ENCODE measurements around the gene SMYD3. TPM values are rescaled to one million over a fixed set of nuclear protein-coding genes. Genes with fewer than 3 reads are reported as not detected.

Gene SMYD3
- total RNA-seq, 1 experiment from 2014 or later = 29.6 TPM

- H3K4me2 ChIP-seq = no peak overlapping the region
- peaks cover 12% of the 10 kb centered on the region; the same call in 1 of the 2 replicates for H3F3A ChIP-seq (ENCODE audit: insufficient read depth, low read depth)
- no peaks in the 10 kb centered on the region for H3K79me2 ChIP-seq (ENCODE audit: low read depth)
- no peaks in the 10 kb centered on the region for H3K9me3 ChIP-seq (ENCODE audit: insufficient read depth, low read depth)
- H2AFZ ChIP-seq = no peak overlapping the region
- H3K4me1 ChIP-seq (replicated peaks; ENCODE audit: insufficient read depth) = peaks cover 15% of the 10 kb centered on the region
- intact Hi-C loops (cut with micrococcal nuclease; ENCODE audit: unreplicated experiment) = no loop called here
- H4K20me1 ChIP-seq (ENCODE audit: insufficient read depth) = no peaks in the 10 kb centered on the region
- no peak for DNase-seq
- H3K27ac ChIP-seq = peak overlapping the region; percentile 94
- ChIA-PET POLR2A (ENCODE audit: unreplicated experiment) (no interaction called here), CTCF (no interaction called here)
- no peak overlapping the region for H3K4me3 ChIP-seq
- no TSS peak for BruUV-seq (replicated peaks)
- H3K36me3 ChIP-seq (ENCODE audit: low read depth) = no peaks in the 10 kb centered on the region
- H3K27me3 ChIP-seq (ENCODE audit: insufficient read depth, low read depth) = no peaks in the 10 kb centered on the region
- no peak for TF ChIP-seq EZH2 (IDR thresholded peaks at IDR 0.05; ENCODE audit: low read depth)
- TF ChIP-seq, protein P1, sequence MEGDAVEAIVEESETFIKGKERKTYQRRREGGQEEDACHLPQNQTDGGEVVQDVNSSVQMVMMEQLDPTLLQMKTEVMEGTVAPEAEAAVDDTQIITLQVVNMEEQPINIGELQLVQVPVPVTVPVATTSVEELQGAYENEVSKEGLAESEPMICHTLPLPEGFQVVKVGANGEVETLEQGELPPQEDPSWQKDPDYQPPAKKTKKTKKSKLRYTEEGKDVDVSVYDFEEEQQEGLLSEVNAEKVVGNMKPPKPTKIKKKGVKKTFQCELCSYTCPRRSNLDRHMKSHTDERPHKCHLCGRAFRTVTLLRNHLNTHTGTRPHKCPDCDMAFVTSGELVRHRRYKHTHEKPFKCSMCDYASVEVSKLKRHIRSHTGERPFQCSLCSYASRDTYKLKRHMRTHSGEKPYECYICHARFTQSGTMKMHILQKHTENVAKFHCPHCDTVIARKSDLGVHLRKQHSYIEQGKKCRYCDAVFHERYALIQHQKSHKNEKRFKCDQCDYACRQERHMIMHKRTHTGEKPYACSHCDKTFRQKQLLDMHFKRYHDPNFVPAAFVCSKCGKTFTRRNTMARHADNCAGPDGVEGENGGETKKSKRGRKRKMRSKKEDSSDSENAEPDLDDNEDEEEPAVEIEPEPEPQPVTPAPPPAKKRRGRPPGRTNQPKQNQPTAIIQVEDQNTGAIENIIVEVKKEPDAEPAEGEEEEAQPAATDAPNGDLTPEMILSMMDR (conservative IDR thresholded peaks at IDR 0.05) = no peak
- H3K9me2 ChIP-seq (ENCODE audit: insufficient read depth) = no peaks in the 10 kb centered on the region
Measured at GRCh38 chr1:246138781-246139180, 368.3 kb downstream of the SMYD3 start.

DNA sequence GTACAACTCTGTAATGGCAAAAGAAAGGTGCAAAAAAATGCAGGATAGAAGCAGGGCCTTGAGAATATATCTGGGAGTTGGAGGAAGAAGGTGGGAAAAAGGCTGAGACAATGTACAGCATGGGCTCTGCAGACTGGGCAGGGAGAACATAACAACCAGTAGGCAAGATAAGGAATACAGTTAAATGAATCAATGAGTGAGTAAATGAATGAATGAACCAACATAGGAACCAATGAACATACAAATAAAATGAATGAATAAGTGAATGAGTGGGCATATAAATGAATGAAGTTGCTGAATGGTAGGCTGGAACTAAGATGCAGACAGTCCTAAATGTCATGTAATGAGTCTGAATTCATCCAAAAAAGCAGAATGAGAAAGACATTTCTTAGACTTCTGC is 370.6 kb downstream of the SMYD3 start:
- no peaks in the 10 kb centered on the region for H3K79me2 ChIP-seq (ENCODE audit: low read depth)
- intact Hi-C loops (cut with micrococcal nuclease; ENCODE audit: unreplicated experiment) = no loop called here
- CTCF ChIA-PET = no interaction called here
- peaks cover 15% of the 10 kb centered on the region for H3K4me1 ChIP-seq (replicated peaks; ENCODE audit: insufficient read depth)
- no peaks in the 10 kb centered on the region for H3K9me2 ChIP-seq (ENCODE audit: insufficient read depth)
- H3K27me3 ChIP-seq (ENCODE audit: insufficient read depth, low read depth) = no peaks in the 10 kb centered on the region
- peaks cover 12% of the 10 kb centered on the region; the same call in 1 of the 2 replicates for H3F3A ChIP-seq (ENCODE audit: insufficient read depth, low read depth)
- no peaks in the 10 kb centered on the region for H3K9me3 ChIP-seq (ENCODE audit: insufficient read depth, low read depth)
- TF ChIP-seq EZH2 (IDR thresholded peaks at IDR 0.05; ENCODE audit: low read depth) = no peak
- TF ChIP-seq, protein P1 (conservative IDR thresholded peaks at IDR 0.05) = no peak
- no peaks in the 10 kb centered on the region for H4K20me1 ChIP-seq (ENCODE audit: insufficient read depth)
- no TSS peak for BruUV-seq (replicated peaks)
- no peak overlapping the region for H3K4me3 ChIP-seq
- H3K4me2 ChIP-seq = no peak overlapping the region
- no peaks in the 10 kb centered on the region for H3K36me3 ChIP-seq (ENCODE audit: low read depth)
- DNase-seq = no peak
- POLR2A ChIA-PET (ENCODE audit: unreplicated experiment) = no interaction called here
- no peak overlapping the region for H3K27ac ChIP-seq
- no peak overlapping the region for H2AFZ ChIP-seq

DNA sequence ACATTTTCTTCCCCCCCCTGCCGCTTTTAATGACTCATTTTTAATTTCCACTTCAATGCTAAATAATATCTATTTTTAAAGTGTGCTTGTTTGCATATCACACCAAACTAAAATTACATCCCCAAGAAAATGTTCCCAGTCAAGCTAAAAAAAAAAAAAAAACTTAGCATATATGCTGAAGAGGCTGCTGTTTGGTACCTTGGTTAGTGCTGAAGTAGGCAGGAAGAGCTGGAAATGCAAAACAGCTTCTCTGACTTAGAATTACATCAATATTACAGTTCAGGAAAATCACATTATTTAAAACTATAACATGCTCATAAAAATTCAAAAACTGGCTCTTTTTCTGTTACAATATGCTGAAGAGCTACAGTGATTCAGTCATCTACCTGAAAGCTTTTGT is 372.3 kb downstream of the SMYD3 start:
- TF ChIP-seq, protein P1 (conservative IDR thresholded peaks at IDR 0.05) = no peak
- TF ChIP-seq EZH2 (IDR thresholded peaks at IDR 0.05; ENCODE audit: low read depth) = no peak
- Histone ChIP-seq H3K4me1 (replicated peaks; ENCODE audit: insufficient read depth) (peaks cover 10% of the 10 kb centered on the region), H4K20me1 (ENCODE audit: insufficient read depth) (no peaks in the 10 kb centered on the region), H3F3A (ENCODE audit: insufficient read depth, low read depth) (peaks cover 6% of the 10 kb centered on the region; the same call in 1 of the 2 replicates), H3K79me2 (ENCODE audit: low read depth) (no peaks in the 10 kb centered on the region), H3K27me3 (ENCODE audit: insufficient read depth, low read depth) (no peaks in the 10 kb centered on the region), H3K4me3 (no peak overlapping the region), H3K9me2 (ENCODE audit: insufficient read depth) (no peaks in the 10 kb centered on the region), H3K27ac (no peak overlapping the region), H3K9me3 (ENCODE audit: insufficient read depth, low read depth) (no peaks in the 10 kb centered on the region), H3K36me3 (ENCODE audit: low read depth) (no peaks in the 10 kb centered on the region), H3K4me2 (no peak overlapping the region), H2AFZ (no peak overlapping the region)
- BruUV-seq (replicated peaks) = no TSS peak
- DNase-seq = no peak
- intact Hi-C loops (cut with micrococcal nuclease; ENCODE audit: unreplicated experiment) = no loop called here
- CTCF ChIA-PET = interaction anchor here (0.6 kb wide), 1 partner anchor 554 kb away, joined by 3 read pairs; no protein-coding TSS in a partner anchor
- POLR2A ChIA-PET (ENCODE audit: unreplicated experiment) = interaction anchor here (0.6 kb wide), 1 partner anchor 324 kb away, joined by 4 read pairs; no protein-coding TSS in a partner anchor
